Thoracic aorta (tissue), 2 donors: ENCODE measurements around the gene FRMPD4. TPM values are rescaled to one million over a fixed set of nuclear protein-coding genes. Genes with fewer than 3 reads are reported as not detected.

Experiments
- ATAC-seq: fragments of 150-250 bp; one replicate; pipeline ENCODE4 v1.8.0; 2017; ENCODE audit warnings: low read depth; ENCODE audit not compliant: insufficient number of reproducible peaks, low FRiP score
- DNase-seq: peaks from one replicate; pipeline ENCODE4 v3.0.0-alpha.2; 2020; ENCODE audit warnings: low spot score
- H3K27ac ChIP-seq, 2 donors: fragments of 200-600 bp; sonication (generic); 1 replicate in 1 of 2; 2 replicates in 1 of 2; pipeline ENCODE4 v1.5.1; 2016; ENCODE audit warnings: mild to moderate bottlenecking in 2 of 2, moderate library complexity in 2 of 2
- H3K27me3 ChIP-seq: fragments of 200-600 bp; sonication (generic); replicated peaks from 2 replicates; pipeline ENCODE4 v1.6.0; 2016; ENCODE audit warnings: mild to moderate bottlenecking; ENCODE audit not compliant: insufficient read depth
- H3K36me3 ChIP-seq: fragments of 200-600 bp; sonication (generic); one replicate; pipeline ENCODE4 v1.5.1; 2016
- H3K4me1 ChIP-seq, 2 donors: fragments of 200-600 bp; sonication (generic); 1 replicate in 1 of 2; 2 replicates in 1 of 2; pipeline versions ENCODE4 v1.5.1 to v1.6.0; 2016; ENCODE audit warnings: low read depth in 2 of 2, mild to moderate bottlenecking in 1 of 2; ENCODE audit not compliant: control insufficient read depth in 1 of 2
- H3K4me3 ChIP-seq: fragments of 200-600 bp; sonication (generic); 2 replicates; pipeline ENCODE4 v1.5.1; 2016; ENCODE audit warnings: mild to moderate bottlenecking
- H3K9me3 ChIP-seq: fragments of 200-600 bp; sonication (generic); 2 replicates; pipeline ENCODE4 v1.5.1; 2016
- CTCF ChIP-seq: fragments of 200-600 bp; sonication (generic); IDR thresholded peaks from one replicate; pipeline ENCODE4 v1.5.1; 2019; ENCODE audit warnings: antibody characterized with exemption
- total RNA-seq, 2 donors: library from RNA; depleted of rRNA; stranded (reverse); fragments of >200 nt; gene quantifications; one replicate each; pipeline versions ENCODE4 v1.1.0 to v1.2.3, GENCODE V29; 2016

The FRMPD4 gene
- total RNA-seq, 2 donors from 2014 or later: not detected

GRCh38 chrX:12686331-12686730, 548.1 kb downstream of the FRMPD4 start:
- ATAC-seq (no peak), DNase-seq (no peak)
- H3K4me3 ChIP-seq: no peak overlapping the region
- H3K9me3 ChIP-seq: no peaks in the 10 kb centered on the region
- H3K36me3 ChIP-seq: no peaks in the 10 kb centered on the region
- no peak for TF ChIP-seq CTCF
- no peaks in the 10 kb centered on the region for H3K4me1 ChIP-seq
- H3K27ac ChIP-seq: no peak overlapping the region
- no peaks in the 10 kb centered on the region for H3K27me3 ChIP-seq

GRCh38 chrX:12690646-12691045, 552.4 kb downstream of the FRMPD4 start:
- Histone ChIP-seq H3K36me3 (no peaks in the 10 kb centered on the region), H3K4me3 (no peak overlapping the region), H3K27ac (no peak overlapping the region), H3K9me3 (no peaks in the 10 kb centered on the region), H3K4me1 (no peaks in the 10 kb centered on the region), H3K27me3 (no peaks in the 10 kb centered on the region)
- no peak for TF ChIP-seq CTCF
- no peak for ATAC-seq
- DNase-seq: no peak

- Histone ChIP-seq H3K36me3 (no peaks in the 10 kb centered on the region), H3K4me1 (no peaks in the 10 kb centered on the region), H3K27ac (no peak overlapping the region), H3K9me3 (no peaks in the 10 kb centered on the region), H3K4me3 (no peak overlapping the region), H3K27me3 (no peaks in the 10 kb centered on the region)
- TF ChIP-seq CTCF: no peak
- ATAC-seq: no peak
- DNase-seq: no peak
Observed at GRCh38 chrX:12693754-12694153, 555.5 kb downstream of the FRMPD4 start.

GRCh38 chrX:12700745-12701144, 562.5 kb downstream of the FRMPD4 start:
- Histone ChIP-seq H3K4me3 (no peak overlapping the region), H3K27me3 (no peaks in the 10 kb centered on the region), H3K27ac (no peak overlapping the region), H3K9me3 (no peaks in the 10 kb centered on the region), H3K36me3 (no peaks in the 10 kb centered on the region), H3K4me1 (no peaks in the 10 kb centered on the region)
- no peak for TF ChIP-seq CTCF
- ATAC-seq (no peak), DNase-seq (no peak)

- no peaks in the 10 kb centered on the region for H3K27me3 ChIP-seq
- TF ChIP-seq CTCF: no peak
- DNase-seq (no peak), ATAC-seq (no peak)
- H3K27ac ChIP-seq: no peak overlapping the region
- H3K4me3 ChIP-seq: no peak overlapping the region
- H3K4me1 ChIP-seq: no peaks in the 10 kb centered on the region
- no peaks in the 10 kb centered on the region for H3K36me3 ChIP-seq
- H3K9me3 ChIP-seq: no peaks in the 10 kb centered on the region
Observed at GRCh38 chrX:12701628-12702027, 563.4 kb downstream of the FRMPD4 start.
